Measurements from ENCODE around the gene TANGO6.
"Not testable (repeated sequence)": the region's sequence is repeated elsewhere in the genome, so short reads cannot be mapped to it uniquely, and the experiment has no call there.

Gene TANGO6

GRCh38 chr16:68972720-68973119 lies 129.4 kb downstream of the TANGO6 start:
- DNase-seq (ENCODE audit: low spot score), result no peak

GRCh38 chr16:68973611-68974120 lies 130.3 kb downstream of the TANGO6 start:
- DNase-seq (ENCODE audit: low spot score), result no peak

GRCh38 chr16:68978303-68978954 lies 135.1 kb downstream of the TANGO6 start:
- no peak for DNase-seq (ENCODE audit: low spot score)

GRCh38 chr16:68980695-68981315 lies 137.5 kb downstream of the TANGO6 start:
- no peak for DNase-seq (ENCODE audit: low spot score)

GRCh38 chr16:68981971-68982370 lies 138.6 kb downstream of the TANGO6 start:
- no peak for DNase-seq (ENCODE audit: low spot score)

- no peak for DNase-seq (ENCODE audit: low spot score)
These were observed 141.1 kb downstream of the TANGO6 start for GRCh38 chr16:68984467-68984866.

GRCh38 chr16:68985268-68985667 lies 141.9 kb downstream of the TANGO6 start:
- DNase-seq (ENCODE audit: low spot score), result no peak

- DNase-seq (ENCODE audit: low spot score), result no peak
These were observed 142.5 kb downstream of the TANGO6 start for GRCh38 chr16:68985855-68986254.

- DNase-seq (ENCODE audit: low spot score), result no peak
These were observed 144.6 kb downstream of the TANGO6 start for GRCh38 chr16:68987734-68988457.

GRCh38 chr16:68990172-68990845 lies 147.0 kb downstream of the TANGO6 start:
- not testable (repeated sequence) for DNase-seq (ENCODE audit: low spot score)

- no peak for DNase-seq (ENCODE audit: low spot score)
These were observed 147.7 kb downstream of the TANGO6 start for GRCh38 chr16:68991075-68991474.

GRCh38 chr16:68992521-68992920 lies 149.2 kb downstream of the TANGO6 start:
- DNase-seq (ENCODE audit: low spot score), result no peak

GRCh38 chr16:68993456-68993855 lies 150.1 kb downstream of the TANGO6 start:
- no peak for DNase-seq (ENCODE audit: low spot score)

- no peak for DNase-seq (ENCODE audit: low spot score)
These were observed 150.6 kb downstream of the TANGO6 start for GRCh38 chr16:68993885-68994284.

- DNase-seq (ENCODE audit: low spot score), result no peak
These were observed 151.0 kb downstream of the TANGO6 start for GRCh38 chr16:68994324-68994723.

- peak; percentile 10 for DNase-seq (ENCODE audit: low spot score)
These were observed 151.7 kb downstream of the TANGO6 start for GRCh38 chr16:68995011-68995504.

GRCh38 chr16:68997564-68997963 lies 154.2 kb downstream of the TANGO6 start:
- DNase-seq (ENCODE audit: low spot score), result no peak

GRCh38 chr16:68999114-68999513 lies 155.8 kb downstream of the TANGO6 start:
- no peak for DNase-seq (ENCODE audit: low spot score)

- no peak for DNase-seq (ENCODE audit: low spot score)
These were observed 160.2 kb downstream of the TANGO6 start for GRCh38 chr16:69003500-69003899.

- DNase-seq (ENCODE audit: low spot score), result no peak
These were observed 162.5 kb downstream of the TANGO6 start for GRCh38 chr16:69005641-69006355.

GRCh38 chr16:69012906-69013305 lies 169.6 kb downstream of the TANGO6 start:
- DNase-seq (ENCODE audit: low spot score), result no peak

GRCh38 chr16:69013991-69014390 lies 170.7 kb downstream of the TANGO6 start:
- no peak for DNase-seq (ENCODE audit: low spot score)
